DOHH2 (cell line): ENCODE results near the gene ALG3.

ENCODE experiments used
- EZH2phosphoT487 ChIP-seq: fragments of 200-600 bp; sonication (generic); IDR thresholded peaks from 2 replicates; pipeline ENCODE4 v1.6.1; 2017; ENCODE audit warnings: borderline replicate concordance, mild to moderate bottlenecking, antibody characterized with exemption, low read length, moderate library complexity, mixed read lengths
- TF ChIP-seq, protein P1 (sequence below): fragments of 200-600 bp; sonication (generic); IDR thresholded peaks from one replicate; pipeline ENCODE4 v1.5.1; 2014; ENCODE audit warnings: antibody characterized with exemption, mild to moderate bottlenecking, low read depth, low read length; ENCODE audit not compliant: poor library complexity, severe bottlenecking

DNA sequence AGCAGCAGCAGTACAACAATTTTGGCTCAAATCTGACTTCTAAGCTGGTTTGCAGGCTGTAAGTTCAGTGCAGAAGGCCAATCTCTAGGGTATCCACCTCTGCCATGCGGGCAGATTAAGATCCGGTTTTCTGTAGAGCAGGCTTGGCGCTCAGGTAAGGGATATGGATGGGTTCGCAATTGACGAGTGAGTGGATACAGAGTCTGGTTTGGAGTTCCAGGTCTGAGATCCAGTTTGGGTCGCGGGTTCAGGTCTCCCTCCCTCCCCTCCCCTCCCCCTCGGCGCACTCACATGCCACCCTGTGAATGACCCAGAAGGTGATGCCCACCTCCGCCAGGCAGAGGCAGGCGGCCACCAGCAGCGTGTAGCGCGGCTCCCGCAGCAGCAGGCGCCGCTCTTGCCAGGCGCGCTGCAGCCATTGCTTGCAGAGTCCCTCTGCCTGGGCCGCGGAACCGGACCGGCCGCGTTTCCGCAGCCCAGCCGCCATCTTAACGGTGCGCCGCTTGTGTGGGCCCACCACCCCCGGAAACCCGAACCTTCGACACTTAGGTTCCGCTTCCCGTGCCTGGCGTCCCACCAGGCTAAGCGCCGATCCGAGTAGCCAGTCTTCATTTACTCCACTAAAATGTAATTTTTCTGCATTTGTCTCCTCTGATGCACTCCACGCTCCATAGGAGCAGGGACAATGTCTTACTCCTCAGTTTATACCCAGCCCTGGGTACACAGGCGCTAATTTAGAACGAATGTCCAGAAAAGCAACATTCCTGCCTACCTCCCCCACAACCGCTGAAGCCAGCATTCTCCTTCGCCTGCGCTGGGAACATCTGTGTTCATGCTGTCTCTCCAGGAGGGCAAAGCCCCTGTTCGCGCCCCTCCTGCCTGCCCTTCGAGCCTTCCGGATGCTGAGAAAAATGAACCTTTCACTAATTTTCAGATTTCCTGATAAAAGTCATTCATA is at the start of gene ALG3:
- TF ChIP-seq, protein P1, sequence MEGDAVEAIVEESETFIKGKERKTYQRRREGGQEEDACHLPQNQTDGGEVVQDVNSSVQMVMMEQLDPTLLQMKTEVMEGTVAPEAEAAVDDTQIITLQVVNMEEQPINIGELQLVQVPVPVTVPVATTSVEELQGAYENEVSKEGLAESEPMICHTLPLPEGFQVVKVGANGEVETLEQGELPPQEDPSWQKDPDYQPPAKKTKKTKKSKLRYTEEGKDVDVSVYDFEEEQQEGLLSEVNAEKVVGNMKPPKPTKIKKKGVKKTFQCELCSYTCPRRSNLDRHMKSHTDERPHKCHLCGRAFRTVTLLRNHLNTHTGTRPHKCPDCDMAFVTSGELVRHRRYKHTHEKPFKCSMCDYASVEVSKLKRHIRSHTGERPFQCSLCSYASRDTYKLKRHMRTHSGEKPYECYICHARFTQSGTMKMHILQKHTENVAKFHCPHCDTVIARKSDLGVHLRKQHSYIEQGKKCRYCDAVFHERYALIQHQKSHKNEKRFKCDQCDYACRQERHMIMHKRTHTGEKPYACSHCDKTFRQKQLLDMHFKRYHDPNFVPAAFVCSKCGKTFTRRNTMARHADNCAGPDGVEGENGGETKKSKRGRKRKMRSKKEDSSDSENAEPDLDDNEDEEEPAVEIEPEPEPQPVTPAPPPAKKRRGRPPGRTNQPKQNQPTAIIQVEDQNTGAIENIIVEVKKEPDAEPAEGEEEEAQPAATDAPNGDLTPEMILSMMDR: no peak
- no peak for TF ChIP-seq EZH2phosphoT487
